ENCODE results near the gene SEMA5A. TPM values are rescaled to one million over a fixed set of nuclear protein-coding genes. Genes with fewer than 3 reads are reported as not detected.

SEMA5A gene
- total and polyA plus RNA-seq, 2 donors (not counting 1 experiment from before 2014, with no cell fraction given), result not detected

DNA sequence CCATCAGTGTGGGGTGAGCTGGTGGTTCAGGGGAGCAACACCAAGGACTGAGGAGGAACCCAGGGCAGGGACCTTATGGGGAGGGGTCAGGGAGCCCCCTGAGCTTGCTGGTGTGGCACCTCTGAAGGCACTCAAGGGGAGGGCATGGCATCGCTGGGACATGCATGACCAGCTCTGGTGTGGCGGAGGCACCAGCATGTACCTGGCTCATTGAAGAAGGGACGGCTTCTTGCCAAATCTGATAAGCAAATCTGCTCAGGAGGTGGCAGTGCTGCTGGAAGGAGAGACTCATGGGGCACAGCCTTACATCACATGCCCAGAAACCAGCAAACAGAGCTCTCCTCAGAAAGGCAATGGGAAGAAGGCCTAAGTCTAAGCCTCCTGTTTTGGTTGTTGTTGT, 421.8 kb downstream of the SEMA5A start:
- Histone ChIP-seq H3K27me3 (replicated peaks in 1 of 4; ENCODE audit: control extremely low read depth in 1 of 4, control insufficient read depth in 3 of 4, insufficient read depth in 4 of 4, low read length in 3 of 4) (no peaks in the 10 kb centered on the region), H3K4me2 (replicated peaks; ENCODE audit: low read depth, low read length, poor library complexity, severe bottlenecking) (no peak overlapping the region), H2AFZ (ENCODE audit: insufficient read depth, low read depth, low read length, poor library complexity, severe bottlenecking) (no peak overlapping the region), H3K36me3 (replicated peaks in 1 of 2; ENCODE audit: control extremely low read depth in 1 of 2, control insufficient read depth in 1 of 2, extremely low read depth in 1 of 2, insufficient read depth in 2 of 2, low read length in 1 of 2) (no peaks in the 10 kb centered on the region), H3K4me3 (ENCODE audit: control extremely low read depth in 1 of 5, extremely low read depth in 1 of 5, insufficient read depth in 1 of 5, low read depth in 2 of 5, low read length in 4 of 5) (no peak overlapping the region), H3K9me3 (ENCODE audit: control extremely low read depth in 1 of 3, control insufficient read depth in 2 of 3, insufficient read depth in 1 of 3, low read length in 2 of 3) (peaks cover 0 to 4% (median 0%) of the 10 kb centered on the region in 3 donors), H3K9ac (ENCODE audit: low read length) (no peak overlapping the region), H3K4me1 (ENCODE audit: control insufficient read depth in 2 of 2, insufficient read depth in 2 of 2, low read length in 2 of 2) (no peaks in the 10 kb centered on the region), H4K20me1 (ENCODE audit: control insufficient read depth, insufficient read depth, low read length, poor library complexity, severe bottlenecking) (no peaks in the 10 kb centered on the region), H3K27ac (ENCODE audit: low read length in 2 of 2) (no peak overlapping the region), H3K79me2 (ENCODE audit: control insufficient read depth, insufficient read depth, low read length) (no peaks in the 10 kb centered on the region)
- no peaks in the 10 kb centered on the region for H3K4me1 Mint-ChIP-seq
- H3K9me3 Mint-ChIP-seq (ENCODE audit: insufficient read depth), result no peaks in the 10 kb centered on the region
- TF ChIP-seq EZH2 (IDR thresholded peaks at IDR 0.05; ENCODE audit: borderline replicate concordance, insufficient read depth, low read depth, low read length, poor library complexity, severe bottlenecking), result no peak
- TF ChIP-seq, protein P1, sequence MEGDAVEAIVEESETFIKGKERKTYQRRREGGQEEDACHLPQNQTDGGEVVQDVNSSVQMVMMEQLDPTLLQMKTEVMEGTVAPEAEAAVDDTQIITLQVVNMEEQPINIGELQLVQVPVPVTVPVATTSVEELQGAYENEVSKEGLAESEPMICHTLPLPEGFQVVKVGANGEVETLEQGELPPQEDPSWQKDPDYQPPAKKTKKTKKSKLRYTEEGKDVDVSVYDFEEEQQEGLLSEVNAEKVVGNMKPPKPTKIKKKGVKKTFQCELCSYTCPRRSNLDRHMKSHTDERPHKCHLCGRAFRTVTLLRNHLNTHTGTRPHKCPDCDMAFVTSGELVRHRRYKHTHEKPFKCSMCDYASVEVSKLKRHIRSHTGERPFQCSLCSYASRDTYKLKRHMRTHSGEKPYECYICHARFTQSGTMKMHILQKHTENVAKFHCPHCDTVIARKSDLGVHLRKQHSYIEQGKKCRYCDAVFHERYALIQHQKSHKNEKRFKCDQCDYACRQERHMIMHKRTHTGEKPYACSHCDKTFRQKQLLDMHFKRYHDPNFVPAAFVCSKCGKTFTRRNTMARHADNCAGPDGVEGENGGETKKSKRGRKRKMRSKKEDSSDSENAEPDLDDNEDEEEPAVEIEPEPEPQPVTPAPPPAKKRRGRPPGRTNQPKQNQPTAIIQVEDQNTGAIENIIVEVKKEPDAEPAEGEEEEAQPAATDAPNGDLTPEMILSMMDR (IDR thresholded peaks at IDR 0.05), result no peak
- intact Hi-C loops (cut with micrococcal nuclease), result no loop called here
- no peak overlapping the region for H3K27ac Mint-ChIP-seq
- H3K27me3 Mint-ChIP-seq, result no peaks in the 10 kb centered on the region
- POLR2A ChIA-PET, result no interaction called here
- WGBS (ENCODE audit: insufficient coverage), result 85% methylated on average over 3 of the region's 3 CpGs
- CTCF ChIA-PET, result no interaction called here
- H3K4me3 Mint-ChIP-seq, result no peak overlapping the region
- ATAC-seq (ENCODE audit: low read depth), result no peak
- no peak for DNase-seq

DNA sequence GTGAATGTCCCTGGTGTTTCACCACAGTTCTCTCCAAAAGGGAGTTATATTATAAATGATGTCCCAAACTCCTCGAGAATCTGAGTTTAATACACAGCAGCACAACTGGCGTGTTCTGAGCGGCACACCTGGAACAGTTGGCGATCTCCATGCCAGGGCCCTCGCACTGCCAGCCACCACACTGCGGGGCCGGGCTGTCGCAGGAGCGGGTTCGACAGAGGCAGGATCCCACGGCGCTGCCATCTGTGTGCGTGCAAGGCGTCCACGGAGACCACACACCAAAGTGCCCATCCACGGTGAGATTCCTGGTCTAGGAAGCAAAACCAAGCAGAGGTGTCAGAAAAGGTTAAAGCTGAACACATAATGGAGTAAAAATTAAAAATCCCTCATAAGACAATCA, 423.3 kb downstream of the SEMA5A start:
- Mint-ChIP-seq H3K27me3 (no peaks in the 10 kb centered on the region), H3K9me3 (ENCODE audit: insufficient read depth) (no peaks in the 10 kb centered on the region), H3K4me1 (no peaks in the 10 kb centered on the region), H3K27ac (no peak overlapping the region), H3K4me3 (no peak overlapping the region)
- intact Hi-C loops (cut with micrococcal nuclease), result no loop called here
- ATAC-seq (ENCODE audit: low read depth), result no peak
- H3K4me1 ChIP-seq (ENCODE audit: control insufficient read depth in 2 of 2, insufficient read depth in 2 of 2, low read length in 2 of 2), result no peaks in the 10 kb centered on the region
- DNase-seq, result no peak
- TF ChIP-seq EZH2 (IDR thresholded peaks at IDR 0.05; ENCODE audit: borderline replicate concordance, insufficient read depth, low read depth, low read length, poor library complexity, severe bottlenecking), result no peak
- TF ChIP-seq, protein P1 (IDR thresholded peaks at IDR 0.05), result no peak
- peaks cover 0 to 11% (median 0%) of the 10 kb centered on the region in 3 donors for H3K9me3 ChIP-seq (ENCODE audit: control extremely low read depth in 1 of 3, control insufficient read depth in 2 of 3, insufficient read depth in 1 of 3, low read length in 2 of 3)
- 93% methylated on average over 12 of the region's 16 CpGs for WGBS (ENCODE audit: insufficient coverage)
- CTCF ChIA-PET, result no interaction called here
- POLR2A ChIA-PET, result no interaction called here
- no peak overlapping the region for H3K4me2 ChIP-seq (replicated peaks; ENCODE audit: low read depth, low read length, poor library complexity, severe bottlenecking)
- no peak overlapping the region for H3K27ac ChIP-seq (ENCODE audit: low read length in 2 of 2)
- H2AFZ ChIP-seq (ENCODE audit: insufficient read depth, low read depth, low read length, poor library complexity, severe bottlenecking), result no peak overlapping the region
- no peaks in the 10 kb centered on the region for H4K20me1 ChIP-seq (ENCODE audit: control insufficient read depth, insufficient read depth, low read length, poor library complexity, severe bottlenecking)
- no peak overlapping the region for H3K4me3 ChIP-seq (ENCODE audit: control extremely low read depth in 1 of 5, extremely low read depth in 1 of 5, insufficient read depth in 1 of 5, low read depth in 2 of 5, low read length in 4 of 5)
- no peaks in the 10 kb centered on the region for H3K36me3 ChIP-seq (replicated peaks in 1 of 2; ENCODE audit: control extremely low read depth in 1 of 2, control insufficient read depth in 1 of 2, extremely low read depth in 1 of 2, insufficient read depth in 2 of 2, low read length in 1 of 2)
- H3K9ac ChIP-seq (ENCODE audit: low read length), result no peak overlapping the region
- H3K79me2 ChIP-seq (ENCODE audit: control insufficient read depth, insufficient read depth, low read length), result no peaks in the 10 kb centered on the region
- H3K27me3 ChIP-seq (replicated peaks in 1 of 4; ENCODE audit: control extremely low read depth in 1 of 4, control insufficient read depth in 3 of 4, insufficient read depth in 4 of 4, low read length in 3 of 4), result no peaks in the 10 kb centered on the region

Data from B cell (primary cell).